Measurements from ENCODE around the gene EML4. TPM values are rescaled to one million over a fixed set of nuclear protein-coding genes. Genes with fewer than 3 reads are reported as not detected.

EML4 gene
- total RNA-seq, 1 donor from 2014 or later = 109 TPM

DNA sequence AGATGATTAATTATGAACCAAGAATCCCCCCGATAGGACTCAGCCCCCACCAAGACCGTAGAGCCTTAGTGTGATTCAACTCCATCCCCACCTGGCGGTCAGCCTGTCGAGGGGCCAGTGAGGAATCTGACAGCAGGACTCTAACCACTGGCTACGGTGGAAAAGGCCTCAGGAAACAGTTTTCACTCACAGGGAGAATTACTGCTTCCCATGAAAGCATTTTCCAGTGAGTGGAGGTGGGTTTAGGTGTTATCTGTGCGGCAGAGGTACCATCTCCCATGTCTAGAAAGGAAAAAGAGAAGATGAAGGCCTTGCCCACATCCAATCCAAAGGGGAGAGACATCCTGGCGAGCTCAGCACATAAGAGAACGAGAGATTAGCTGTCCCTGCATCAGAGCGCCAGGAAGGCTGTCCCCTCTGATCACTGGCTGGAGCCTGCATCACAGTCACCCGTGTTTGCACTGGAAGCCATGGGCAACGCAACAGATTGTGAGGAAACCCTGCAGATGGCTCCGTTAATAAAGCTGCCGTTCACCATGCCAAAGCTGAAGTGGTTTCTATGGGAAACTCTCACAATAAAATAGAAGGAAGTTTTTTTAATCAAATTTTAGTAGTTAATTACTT, 169.5 kb downstream of the EML4 start:
- no peak for ATAC-seq
- no peaks in the 10 kb centered on the region for H3K27me3 ChIP-seq (ENCODE audit: low read depth)
- DNase-seq = no peak
- no peaks in the 10 kb centered on the region for H3K9me3 ChIP-seq
- H3K27ac ChIP-seq = no peak overlapping the region
- H3K4me3 ChIP-seq = no peak overlapping the region
- intact Hi-C loops (cut with DNase I) = no loop called here
- H3K36me3 ChIP-seq = peaks cover 42% of the 10 kb centered on the region
- TF ChIP-seq, protein P1, sequence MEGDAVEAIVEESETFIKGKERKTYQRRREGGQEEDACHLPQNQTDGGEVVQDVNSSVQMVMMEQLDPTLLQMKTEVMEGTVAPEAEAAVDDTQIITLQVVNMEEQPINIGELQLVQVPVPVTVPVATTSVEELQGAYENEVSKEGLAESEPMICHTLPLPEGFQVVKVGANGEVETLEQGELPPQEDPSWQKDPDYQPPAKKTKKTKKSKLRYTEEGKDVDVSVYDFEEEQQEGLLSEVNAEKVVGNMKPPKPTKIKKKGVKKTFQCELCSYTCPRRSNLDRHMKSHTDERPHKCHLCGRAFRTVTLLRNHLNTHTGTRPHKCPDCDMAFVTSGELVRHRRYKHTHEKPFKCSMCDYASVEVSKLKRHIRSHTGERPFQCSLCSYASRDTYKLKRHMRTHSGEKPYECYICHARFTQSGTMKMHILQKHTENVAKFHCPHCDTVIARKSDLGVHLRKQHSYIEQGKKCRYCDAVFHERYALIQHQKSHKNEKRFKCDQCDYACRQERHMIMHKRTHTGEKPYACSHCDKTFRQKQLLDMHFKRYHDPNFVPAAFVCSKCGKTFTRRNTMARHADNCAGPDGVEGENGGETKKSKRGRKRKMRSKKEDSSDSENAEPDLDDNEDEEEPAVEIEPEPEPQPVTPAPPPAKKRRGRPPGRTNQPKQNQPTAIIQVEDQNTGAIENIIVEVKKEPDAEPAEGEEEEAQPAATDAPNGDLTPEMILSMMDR (IDR thresholded peaks at IDR 0.05) = no peak
- peaks cover 12% of the 10 kb centered on the region for H3K4me1 ChIP-seq

DNA sequence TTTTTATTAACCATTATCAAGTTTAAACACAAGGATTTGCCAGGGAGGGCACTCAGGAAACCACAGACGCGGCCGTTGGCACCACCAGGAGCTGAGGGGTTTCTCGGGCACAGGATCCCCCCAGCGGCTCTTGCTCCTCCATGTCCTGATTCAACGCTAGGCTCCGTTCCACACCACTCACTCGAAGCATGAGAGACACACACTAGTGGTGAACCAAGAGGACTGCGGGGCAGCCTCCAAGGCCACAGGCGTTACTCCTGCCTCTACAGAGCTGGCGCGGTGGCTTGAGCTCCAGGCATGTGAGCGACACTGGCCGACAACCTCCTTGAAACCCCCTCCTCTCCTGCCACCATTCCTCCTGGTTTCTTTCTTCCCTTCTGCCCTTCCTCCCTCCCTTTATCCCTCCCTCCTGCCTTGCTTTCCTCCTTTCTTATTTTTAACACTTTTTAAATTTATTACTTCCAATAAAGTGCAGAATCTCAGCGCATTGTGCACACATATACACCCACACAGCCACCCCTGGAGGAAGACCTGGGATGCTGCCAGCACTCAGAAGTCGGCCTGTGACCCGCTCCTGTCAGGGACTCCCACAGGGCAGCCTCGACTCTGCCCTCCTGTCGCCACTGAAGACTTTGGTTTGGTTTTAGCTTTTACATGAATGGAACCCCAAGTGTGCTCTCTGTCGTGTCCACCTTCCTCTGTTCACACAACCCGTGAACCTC, 170.2 kb downstream of the EML4 start:
- Histone ChIP-seq H3K36me3 (peaks cover 40% of the 10 kb centered on the region), H3K4me3 (no peak overlapping the region), H3K27ac (no peak overlapping the region), H3K27me3 (ENCODE audit: low read depth) (no peaks in the 10 kb centered on the region), H3K9me3 (no peaks in the 10 kb centered on the region), H3K4me1 (peaks cover 12% of the 10 kb centered on the region)
- ATAC-seq (no peak), DNase-seq (no peak)
- TF ChIP-seq, protein P1 (IDR thresholded peaks at IDR 0.05) = no peak
- intact Hi-C loops (cut with DNase I) = no loop called here

DNA sequence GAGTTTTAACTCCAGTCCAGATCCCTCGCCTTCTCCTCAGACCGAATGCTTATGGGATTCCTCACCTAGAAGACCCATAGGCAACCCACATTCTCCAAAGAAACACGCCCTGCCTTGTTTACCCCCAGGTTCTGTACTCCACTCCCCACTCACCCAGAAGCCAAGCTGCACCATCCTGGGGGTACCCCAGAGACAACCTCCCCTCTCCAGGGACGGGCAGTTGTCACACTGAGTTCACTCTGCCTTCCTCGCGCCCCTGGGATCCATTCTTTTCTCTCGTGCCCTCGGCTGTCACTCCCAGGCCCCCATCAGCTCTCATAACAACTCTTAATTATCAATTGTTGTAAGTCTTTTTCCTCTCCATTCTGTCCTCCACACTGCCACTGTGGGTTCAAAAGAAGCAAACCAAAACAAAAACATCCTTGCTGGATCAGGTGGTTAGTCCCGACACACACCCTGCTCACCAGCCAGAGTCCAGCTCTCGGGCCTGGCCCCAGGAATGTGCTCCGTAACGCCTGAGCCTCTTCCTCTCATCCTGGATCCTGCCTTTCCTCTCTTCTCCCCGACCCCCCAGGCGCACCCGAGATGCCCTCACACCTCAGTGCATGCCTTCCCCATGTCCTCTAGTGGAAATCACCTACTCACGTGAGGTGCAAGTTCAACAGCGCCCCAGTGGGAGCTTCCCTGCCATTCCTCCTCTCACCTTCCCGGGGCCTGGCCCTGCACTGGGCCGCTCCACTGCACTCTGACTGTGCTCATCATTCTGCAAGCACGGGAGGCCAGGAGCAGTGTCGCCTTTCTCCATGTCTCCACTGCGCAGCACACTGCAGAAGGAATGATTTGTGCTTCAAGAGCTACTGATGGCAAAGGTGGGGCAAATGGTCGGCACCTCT, 171.1 kb downstream of the EML4 start:
- TF ChIP-seq, protein P1 (IDR thresholded peaks at IDR 0.05) = no peak
- intact Hi-C loops (cut with DNase I) = no loop called here
- Histone ChIP-seq H3K36me3 (peaks cover 40% of the 10 kb centered on the region), H3K27ac (no peak overlapping the region), H3K4me1 (peaks cover 12% of the 10 kb centered on the region), H3K27me3 (ENCODE audit: low read depth) (no peaks in the 10 kb centered on the region), H3K9me3 (no peaks in the 10 kb centered on the region), H3K4me3 (no peak overlapping the region)
- DNase-seq = no peak
- no peak for ATAC-seq

DNA sequence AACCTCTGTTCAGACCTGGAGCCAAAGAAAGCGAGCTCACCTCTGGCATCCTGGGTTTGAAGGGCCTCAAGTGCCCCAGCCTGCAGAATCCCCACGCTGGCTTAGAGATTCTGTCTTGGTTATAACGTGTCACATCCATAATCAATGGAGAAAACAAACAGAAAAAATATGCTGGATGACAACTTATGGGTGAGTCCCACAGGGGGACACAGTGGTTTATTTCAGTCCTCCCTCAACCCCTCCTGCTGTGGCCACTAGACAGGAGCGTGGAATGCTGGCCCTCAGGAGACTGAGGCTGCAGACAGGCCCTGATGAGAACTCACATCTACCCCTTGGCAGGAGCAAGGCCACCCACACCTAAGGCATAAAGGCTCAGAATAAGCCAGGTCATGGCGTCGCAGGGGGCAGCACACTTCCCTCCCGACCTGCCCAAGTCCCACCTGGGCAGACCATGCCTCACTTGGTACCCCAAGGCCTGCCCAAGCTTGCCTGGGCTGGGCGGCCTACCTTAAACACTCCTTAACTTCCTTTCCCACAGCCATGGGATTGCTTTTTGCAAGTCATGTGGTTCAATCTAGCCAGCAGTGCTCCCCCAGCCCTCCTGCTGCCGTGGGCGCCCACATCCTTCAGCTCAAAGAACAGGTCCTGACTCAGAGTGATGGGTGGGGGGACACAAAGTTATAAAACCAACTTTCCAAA, 171.9 kb downstream of the EML4 start:
- Histone ChIP-seq H3K27ac (no peak overlapping the region), H3K36me3 (peaks cover 40% of the 10 kb centered on the region), H3K4me3 (no peak overlapping the region), H3K9me3 (no peaks in the 10 kb centered on the region), H3K4me1 (peaks cover 12% of the 10 kb centered on the region), H3K27me3 (ENCODE audit: low read depth) (no peaks in the 10 kb centered on the region)
- intact Hi-C loops (cut with DNase I) = no loop called here
- no peak for ATAC-seq
- no peak for DNase-seq
- TF ChIP-seq, protein P1 (IDR thresholded peaks at IDR 0.05) = no peak
